Omental fat pad (tissue), 4 donors: ENCODE data around the gene ZDHHC7. TPM values are rescaled to one million over a fixed set of nuclear protein-coding genes. Genes with fewer than 3 reads are reported as not detected.
A peak's percentile ranks its signal among the peaks of the same experiment; 100 is the strongest.

ENCODE experiments used
- ATAC-seq: fragments of 150-250 bp; one replicate; pipeline ENCODE4 v1.9.1; 2016; ENCODE audit warnings: mild to moderate bottlenecking, moderate library complexity; ENCODE audit not compliant: low FRiP score
- DNase-seq: peaks from one replicate; pipeline ENCODE4 v3.0.0-alpha.2; 2019; ENCODE audit warnings: low spot score
- CTCF ChIP-seq, 3 donors: fragments of 450-650 bp; IDR thresholded peaks; one replicate each; pipeline ENCODE4 v1.5.1; 2016 to 2017; ENCODE audit warnings: antibody characterized with exemption in 3 of 3, mild to moderate bottlenecking in 3 of 3, moderate library complexity in 2 of 3
- total RNA-seq, 4 donors: library from RNA; depleted of rRNA; stranded (reverse); fragments of >200 nt; gene quantifications; one replicate each; pipeline ENCODE4 v1.1.0, GENCODE V29; 2016

ZDHHC7 gene
- total RNA-seq, 4 donors from 2014 or later, result 41.3 to 72.2 (median 51.3) TPM

DNA sequence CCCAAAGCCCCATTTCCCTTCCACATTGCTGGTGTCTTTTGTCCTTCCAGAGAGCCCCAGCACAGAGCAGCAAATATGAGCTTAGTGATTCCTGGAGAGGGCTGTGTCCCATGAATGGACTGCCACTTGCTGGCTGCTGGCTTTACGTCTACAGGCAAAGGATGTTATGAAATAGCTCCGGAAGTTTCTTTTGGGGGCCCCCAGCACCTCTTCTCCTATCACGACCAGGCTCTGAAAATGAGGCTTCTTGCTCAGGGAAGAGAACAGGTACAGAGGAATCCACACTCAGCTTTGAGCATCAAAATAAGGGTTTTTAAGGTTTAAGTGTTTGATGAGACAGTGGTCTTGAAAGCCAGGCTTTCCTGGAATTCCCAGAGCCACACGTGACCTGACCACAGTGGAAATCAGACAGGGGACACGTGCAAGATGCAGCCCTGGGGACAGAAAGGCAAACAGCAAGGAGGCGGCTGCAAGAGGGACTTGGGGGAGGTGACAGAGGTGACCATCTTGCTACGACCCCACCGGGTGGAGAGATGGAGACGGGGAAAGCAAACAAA, 58.1 kb downstream of the ZDHHC7 start:
- no peak for ATAC-seq
- no peak for DNase-seq
- no peak for TF ChIP-seq CTCF (IDR thresholded peaks at IDR 0.05)

DNA sequence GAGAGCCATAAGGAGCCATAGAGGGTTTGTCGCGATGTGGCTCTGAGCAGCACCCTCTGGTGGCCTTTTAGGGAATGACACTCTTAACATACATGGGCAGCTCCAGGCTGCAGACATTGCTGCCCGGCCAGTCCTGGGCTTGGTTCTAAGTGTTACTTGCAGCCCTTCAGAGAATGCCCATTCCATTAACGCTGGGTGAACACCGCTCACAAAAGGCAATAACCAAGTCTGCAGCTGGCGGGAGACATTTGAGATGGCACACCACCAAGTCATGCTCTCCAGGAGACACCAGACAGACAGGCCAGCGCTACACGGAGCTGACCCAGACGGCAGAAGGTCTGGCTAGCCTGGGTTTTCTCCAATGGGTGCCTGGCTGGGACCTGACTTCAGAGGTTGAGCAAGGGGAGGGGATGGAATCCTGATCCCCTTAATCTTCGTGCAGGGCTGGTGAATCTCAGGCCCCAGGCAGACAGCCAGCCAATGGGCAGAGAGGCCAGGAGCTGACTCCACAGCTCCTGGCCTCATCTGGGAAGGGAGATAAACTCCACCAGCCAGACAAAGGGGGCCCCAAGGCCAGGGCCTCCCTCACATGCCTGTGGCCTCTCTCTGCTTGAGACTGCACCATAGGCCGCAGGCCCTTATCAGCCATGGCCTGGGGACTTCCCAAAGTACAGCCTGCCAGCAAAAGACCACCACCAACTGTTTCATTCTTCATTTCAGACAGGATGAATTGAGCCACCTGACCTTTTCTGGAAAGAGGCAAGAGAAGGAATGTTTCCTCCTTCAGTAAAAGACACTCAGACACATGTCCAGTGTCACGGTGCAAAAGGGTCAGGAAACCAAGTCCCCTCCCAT, 58.8 kb downstream of the ZDHHC7 start:
- peak in 2 of 3 donors; percentile 46 to 81 for TF ChIP-seq CTCF (IDR thresholded peaks at IDR 0.05)
- peak; percentile 72 for DNase-seq
- ATAC-seq, result peak; percentile 88

DNA sequence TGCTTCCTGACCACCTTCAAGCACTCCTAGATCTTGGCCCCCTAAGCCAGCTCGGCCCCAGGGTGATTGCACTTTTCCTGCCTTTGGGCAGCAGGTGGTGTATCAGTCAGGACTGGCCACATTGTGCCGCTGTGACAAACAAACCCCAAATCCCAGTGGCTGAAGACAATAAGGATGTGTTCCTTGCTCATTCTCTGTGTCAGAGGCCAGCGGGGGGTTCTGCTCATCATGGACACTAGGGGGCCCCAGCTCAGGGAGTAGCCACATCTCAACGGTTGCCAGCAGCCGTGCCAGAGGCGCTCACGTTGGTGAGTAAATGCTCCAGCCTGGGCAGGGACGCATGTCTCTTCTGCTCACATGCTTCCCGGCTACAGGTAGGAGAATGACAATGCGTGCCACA, 60.4 kb downstream of the ZDHHC7 start:
- TF ChIP-seq CTCF (IDR thresholded peaks at IDR 0.05), result no peak
- DNase-seq (no peak), ATAC-seq (no peak)

- ATAC-seq, result no peak
- no peak for TF ChIP-seq CTCF (IDR thresholded peaks at IDR 0.05)
- no peak for DNase-seq
Measured at GRCh38 chr16:84949772-84950436, 61.4 kb downstream of the ZDHHC7 start.

DNA sequence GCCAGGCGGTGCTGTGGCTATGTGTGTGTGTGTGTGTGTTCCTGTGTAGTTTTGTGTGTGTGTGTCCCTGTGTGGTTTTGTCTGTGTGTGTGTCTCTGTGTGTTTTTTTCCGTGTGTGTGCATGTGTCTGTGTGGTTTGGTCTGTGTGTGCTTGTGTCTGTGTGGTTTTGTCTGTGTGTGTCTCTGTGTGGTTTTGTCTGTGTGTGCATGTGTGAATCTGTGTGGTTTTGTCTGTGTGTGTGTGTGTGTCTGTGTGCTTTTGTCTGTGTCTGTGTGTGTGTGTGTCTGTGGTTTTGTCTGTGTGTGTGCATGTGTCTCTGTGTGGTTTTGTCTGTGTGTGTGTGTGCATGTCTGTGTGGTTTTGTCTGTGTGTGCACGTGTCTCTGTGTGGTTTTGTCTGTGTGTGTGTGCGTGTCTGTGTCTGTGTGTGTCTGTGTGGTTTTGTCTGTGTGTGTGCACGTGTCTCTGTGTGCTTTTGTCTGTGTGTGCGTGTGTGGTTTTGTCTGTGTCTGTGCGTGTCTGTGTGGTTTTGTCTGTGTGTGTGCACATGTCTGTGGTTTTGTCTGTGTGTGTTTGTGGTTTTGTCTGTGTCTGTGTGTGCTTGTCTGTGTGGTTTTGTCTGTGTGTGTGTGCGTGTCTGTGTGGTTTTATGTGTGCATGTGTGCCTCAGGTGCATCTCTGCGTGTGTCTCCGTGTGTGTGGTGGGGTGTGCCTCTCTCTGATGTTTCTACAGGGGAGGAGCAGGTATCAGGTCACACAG, 62.3 kb downstream of the ZDHHC7 start:
- no peak for DNase-seq
- no peak for TF ChIP-seq CTCF (IDR thresholded peaks at IDR 0.05)
- ATAC-seq, result no peak

GRCh38 chr16:84947996-84948850, 63.1 kb downstream of the ZDHHC7 start:
- TF ChIP-seq CTCF (IDR thresholded peaks at IDR 0.05), result no peak
- ATAC-seq (no peak), DNase-seq (no peak)
